CD14-positive monocyte (primary cell): ENCODE data around the gene RASD1. TPM values are rescaled to one million over a fixed set of nuclear protein-coding genes. Genes with fewer than 3 reads are reported as not detected.

Experiments used
- DNase-seq, 3 donors: peaks; one replicate each; pipeline ENCODE4 v3.0.0-alpha.2; 2011 to 2022
- H2AFZ ChIP-seq: 2 replicates; pipeline ENCODE4 v1.6.0; 2012; ENCODE audit warnings: mild to moderate bottlenecking, low read depth, low read length, inconsistent platforms; ENCODE audit not compliant: insufficient read depth, poor library complexity, severe bottlenecking
- H3K27ac ChIP-seq, 2 donors: 1 replicate in 1 of 2; 2 replicates in 1 of 2; pipeline ENCODE4 v1.5.1; 2012 to 2013; ENCODE audit warnings: low read length in 2 of 2, control low read depth in 1 of 2, inconsistent platforms in 1 of 2, low read depth in 1 of 2, mild to moderate bottlenecking in 1 of 2
- H3K27me3 ChIP-seq, 2 donors: one replicate each; pipeline versions ENCODE4 v1.6.0 to v1.6.1; 2011 to 2013; ENCODE audit warnings: low read length in 2 of 2; ENCODE audit not compliant: control insufficient read depth in 2 of 2, insufficient read depth in 2 of 2
- H3K36me3 ChIP-seq, 2 donors: replicated peaks in 1 of 2; 1 replicate in 1 of 2; 2 replicates in 1 of 2; pipeline versions ENCODE4 v1.5.1 to v1.6.1; 2012 to 2013; ENCODE audit warnings: low read length in 2 of 2, control low read depth in 1 of 2, inconsistent platforms in 1 of 2, mild to moderate bottlenecking in 1 of 2; ENCODE audit not compliant: insufficient read depth in 2 of 2, control insufficient read depth in 1 of 2
- H3K4me1 ChIP-seq, 2 donors: 1 replicate in 1 of 2; 2 replicates in 1 of 2; pipeline versions ENCODE4 v1.5.1 to v1.6.1; 2012 to 2013; ENCODE audit warnings: low read length in 2 of 2, control low read depth in 1 of 2, inconsistent platforms in 1 of 2, mild to moderate bottlenecking in 1 of 2, moderate library complexity in 1 of 2; ENCODE audit not compliant: insufficient read depth in 2 of 2, control insufficient read depth in 1 of 2
- H3K4me2 ChIP-seq: replicated peaks from 2 replicates; pipeline ENCODE3; 2012; ENCODE audit warnings: low read length, moderate library complexity, mild to moderate bottlenecking; ENCODE audit not compliant: poor library complexity, severe bottlenecking; ENCODE audit errors: extremely low read depth
- H3K4me3 ChIP-seq, 3 experiments: fragments of 200-600 bp in 1 of 3; sonication (generic) in 1 of 3; replicated peaks in 1 of 3; 1 replicate in 2 of 3; 2 replicates in 1 of 3; pipeline ENCODE4 v1.5.1; 2011 to 2013; ENCODE audit warnings: low read length in 3 of 3, mild to moderate bottlenecking in 3 of 3, control low read depth in 2 of 3, low read depth in 2 of 3, inconsistent platforms in 1 of 3, moderate library complexity in 1 of 3
- H3K79me2 ChIP-seq: 2 replicates; pipeline ENCODE4 v1.6.0; 2012; ENCODE audit warnings: mild to moderate bottlenecking, control low read depth, inconsistent platforms, low read length, moderate library complexity; ENCODE audit not compliant: insufficient read depth
- H3K9ac ChIP-seq: 2 replicates; pipeline ENCODE4 v1.6.0; 2017; ENCODE audit warnings: low read length, mild to moderate bottlenecking; ENCODE audit not compliant: insufficient read depth, poor library complexity, severe bottlenecking
- H3K9me3 ChIP-seq, 2 donors: replicated peaks in 1 of 2; 1 replicate in 1 of 2; 2 replicates in 1 of 2; pipeline versions ENCODE4 v1.5.1 to v1.6.1; 2012 to 2013; ENCODE audit warnings: low read length in 2 of 2, control low read depth in 1 of 2; ENCODE audit not compliant: control insufficient read depth in 1 of 2, insufficient read depth in 1 of 2
- H4K20me1 ChIP-seq: 2 replicates; pipeline ENCODE4 v1.6.0; 2012; ENCODE audit warnings: mild to moderate bottlenecking, low read length, control low read depth, moderate library complexity; ENCODE audit not compliant: insufficient read depth
- H3K27ac Mint-ChIP-seq, 7 donors: one replicate each; pipeline ENCODE4 v1.8.0; 2020; ENCODE audit warnings: mild to moderate bottlenecking in 7 of 7, mixed read lengths in 7 of 7, moderate library complexity in 6 of 7, inconsistent platforms in 2 of 7
- H3K27me3 Mint-ChIP-seq, 3 donors: one replicate each; pipeline ENCODE4 v1.8.0; 2021 to 2022; ENCODE audit warnings: low read depth in 3 of 3, mild to moderate bottlenecking in 3 of 3, mixed read lengths in 3 of 3, moderate library complexity in 3 of 3, inconsistent platforms in 1 of 3
- H3K36me3 Mint-ChIP-seq, 2 donors: one replicate each; pipeline ENCODE4 v1.8.0; 2020; ENCODE audit warnings: mixed read lengths in 2 of 2, inconsistent platforms in 1 of 2, mild to moderate bottlenecking in 1 of 2
- H3K4me1 Mint-ChIP-seq: one replicate; pipeline ENCODE4 v1.8.0; 2020; ENCODE audit warnings: mild to moderate bottlenecking, mixed read lengths
- H3K4me3 Mint-ChIP-seq, 2 donors: one replicate each; pipeline ENCODE4 v1.8.0; 2020; ENCODE audit warnings: mild to moderate bottlenecking in 2 of 2, mixed read lengths in 2 of 2, moderate library complexity in 1 of 2
- H3K9me3 Mint-ChIP-seq, 7 donors: one replicate each; pipeline ENCODE4 v1.8.0; 2020 to 2022; ENCODE audit warnings: mixed read lengths in 7 of 7, mild to moderate bottlenecking in 6 of 7, moderate library complexity in 6 of 7, inconsistent platforms in 2 of 7
- WGBS: methylation state at CpG from one replicate; pipeline ENCODE4 v1.1.5; 2013; ENCODE audit warnings: missing lambda C conversion rate; ENCODE audit not compliant: insufficient coverage; 5-methylcytosine and 5-hydroxymethylcytosine counted together
- intact Hi-C, 2 donors: fragments of 100-400 bp; cut with micrococcal nuclease; formaldehyde crosslinking; loops; one replicate each; pipeline versions ENCODE4 v1.15.0 to v1.15.1; 2023
- polyA plus RNA-seq, 3 donors: library from polyadenylated mRNA; depleted of rRNA in 1 of 3; unstranded in 2 of 3; stranded (reverse) in 1 of 3; fragments of 300-500 nt in 2 of 3; fragments of >200 nt in 1 of 3; fragmentation: Illumina TruSeq in 2 of 3; gene quantifications; 1 replicate in 2 of 3; 2 replicates in 1 of 3; pipeline ENCODE4 v1.2.3, GENCODE V29; 2012 to 2021
- TF ChIP-seq, protein P1 (sequence below): fragments of 200-600 bp; IDR thresholded peaks from one replicate; pipeline ENCODE4 v1.8.0; 2022; ENCODE audit warnings: antibody characterized with exemption, mild to moderate bottlenecking

RASD1 gene
- polyA plus RNA-seq, 3 donors = 0.88 to 12.4 (median 1.3) TPM

DNA sequence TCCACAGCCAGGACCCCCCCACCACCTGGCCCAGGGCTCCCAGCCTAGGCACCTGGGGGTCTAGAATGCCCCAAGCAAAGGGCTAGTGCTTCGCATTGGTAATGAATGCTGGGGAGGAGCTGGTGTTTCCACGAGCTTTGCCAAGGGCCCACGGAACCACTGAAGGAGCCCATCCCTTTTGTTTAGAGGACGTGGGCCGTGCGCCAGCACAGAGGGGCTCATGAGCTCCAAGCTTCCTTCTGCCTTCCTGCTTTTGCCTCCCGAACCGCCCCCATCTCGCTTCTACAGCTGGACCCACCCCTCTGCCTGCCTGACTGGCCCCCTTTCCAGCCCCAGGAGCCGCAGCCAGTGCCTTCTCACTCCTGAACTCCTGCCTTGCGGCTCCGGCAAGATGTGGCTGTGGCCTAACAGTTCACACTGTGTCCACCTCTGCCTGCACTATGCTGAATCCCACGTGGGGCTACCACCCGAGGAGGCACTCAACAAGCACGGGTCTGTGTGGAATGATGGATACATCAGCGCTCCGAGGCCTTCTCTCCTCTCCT, 31.8 kb upstream of the RASD1 start:
- peaks cover 0 to 2% (median 0%) of the 10 kb centered on the region in 3 donors for H3K27me3 Mint-ChIP-seq
- 95% methylated on average over 11 of the region's 17 CpGs for WGBS
- no peaks in the 10 kb centered on the region for H3K36me3 Mint-ChIP-seq
- no peak overlapping the region for H3K27ac ChIP-seq
- H2AFZ ChIP-seq = no peak overlapping the region
- TF ChIP-seq, protein P1, sequence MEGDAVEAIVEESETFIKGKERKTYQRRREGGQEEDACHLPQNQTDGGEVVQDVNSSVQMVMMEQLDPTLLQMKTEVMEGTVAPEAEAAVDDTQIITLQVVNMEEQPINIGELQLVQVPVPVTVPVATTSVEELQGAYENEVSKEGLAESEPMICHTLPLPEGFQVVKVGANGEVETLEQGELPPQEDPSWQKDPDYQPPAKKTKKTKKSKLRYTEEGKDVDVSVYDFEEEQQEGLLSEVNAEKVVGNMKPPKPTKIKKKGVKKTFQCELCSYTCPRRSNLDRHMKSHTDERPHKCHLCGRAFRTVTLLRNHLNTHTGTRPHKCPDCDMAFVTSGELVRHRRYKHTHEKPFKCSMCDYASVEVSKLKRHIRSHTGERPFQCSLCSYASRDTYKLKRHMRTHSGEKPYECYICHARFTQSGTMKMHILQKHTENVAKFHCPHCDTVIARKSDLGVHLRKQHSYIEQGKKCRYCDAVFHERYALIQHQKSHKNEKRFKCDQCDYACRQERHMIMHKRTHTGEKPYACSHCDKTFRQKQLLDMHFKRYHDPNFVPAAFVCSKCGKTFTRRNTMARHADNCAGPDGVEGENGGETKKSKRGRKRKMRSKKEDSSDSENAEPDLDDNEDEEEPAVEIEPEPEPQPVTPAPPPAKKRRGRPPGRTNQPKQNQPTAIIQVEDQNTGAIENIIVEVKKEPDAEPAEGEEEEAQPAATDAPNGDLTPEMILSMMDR = no peak
- H4K20me1 ChIP-seq = no peaks in the 10 kb centered on the region
- H3K36me3 ChIP-seq = no peaks in the 10 kb centered on the region
- no peaks in the 10 kb centered on the region for H3K79me2 ChIP-seq
- peaks cover 0 to 2% (median 0%) of the 10 kb centered on the region in 7 donors for H3K9me3 Mint-ChIP-seq
- no peak for DNase-seq
- no peak overlapping the region for H3K4me2 ChIP-seq
- no peak overlapping the region for H3K4me3 ChIP-seq
- intact Hi-C loops = no loop called here
- no peaks in the 10 kb centered on the region for H3K4me1 ChIP-seq
- no peak overlapping the region for H3K4me3 Mint-ChIP-seq
- H3K27me3 ChIP-seq = no peaks in the 10 kb centered on the region
- no peak overlapping the region for H3K27ac Mint-ChIP-seq
- no peak overlapping the region for H3K9ac ChIP-seq
- H3K9me3 ChIP-seq = no peaks in the 10 kb centered on the region
- H3K4me1 Mint-ChIP-seq = peaks cover 3% of the 10 kb centered on the region

DNA sequence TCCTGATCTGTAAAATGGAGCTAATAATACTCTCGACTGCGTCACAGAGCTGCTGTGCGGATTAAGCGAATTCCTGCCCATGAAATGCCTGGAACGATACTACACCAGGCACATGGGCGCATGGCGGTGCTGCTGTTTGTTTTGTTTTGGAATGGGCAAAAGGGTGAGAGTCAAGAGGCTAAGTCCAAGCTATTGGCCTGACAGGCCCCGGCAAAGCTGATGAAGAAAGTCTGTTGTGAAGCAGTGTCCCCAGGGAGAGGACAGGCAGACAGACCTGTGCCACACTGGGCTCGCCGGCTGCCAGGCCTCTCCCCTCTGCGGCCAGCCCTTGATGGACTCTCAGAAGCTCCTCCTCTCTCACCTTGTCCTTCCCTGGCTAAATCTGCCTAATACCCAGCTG, 31.3 kb upstream of the RASD1 start:
- no peak overlapping the region for H3K4me3 Mint-ChIP-seq
- Histone ChIP-seq H4K20me1 (no peaks in the 10 kb centered on the region), H3K9me3 (no peaks in the 10 kb centered on the region), H2AFZ (no peak overlapping the region), H3K4me2 (no peak overlapping the region), H3K4me1 (no peaks in the 10 kb centered on the region), H3K27ac (no peak overlapping the region), H3K27me3 (no peaks in the 10 kb centered on the region), H3K9ac (no peak overlapping the region), H3K79me2 (no peaks in the 10 kb centered on the region), H3K36me3 (no peaks in the 10 kb centered on the region), H3K4me3 (no peak overlapping the region)
- DNase-seq = no peak
- peaks cover 0 to 2% (median 0%) of the 10 kb centered on the region in 7 donors for H3K9me3 Mint-ChIP-seq
- WGBS = 97% methylated on average over 9 of the region's 11 CpGs
- intact Hi-C loops = no loop called here
- peak overlapping the region in 1 of 7 donors; percentile 27 for H3K27ac Mint-ChIP-seq
- TF ChIP-seq, protein P1 = no peak
- H3K27me3 Mint-ChIP-seq = peaks cover 0 to 2% (median 0%) of the 10 kb centered on the region in 3 donors
- H3K36me3 Mint-ChIP-seq = no peaks in the 10 kb centered on the region
- H3K4me1 Mint-ChIP-seq = no peaks in the 10 kb centered on the region
